HepG2 (cell line): Measurements from ENCODE around the gene STK25. TPM values are rescaled to one million over a fixed set of nuclear protein-coding genes. Genes with fewer than 3 reads are reported as not detected.
A peak's percentile ranks its signal among the peaks of the same experiment; 100 is the strongest.

Source experiments
- AGO2 ChIP-seq: fragments of 200-400 bp; formaldehyde crosslinking; optimal IDR thresholded peaks from 2 replicates; pipeline ENCODE3; 2017; ENCODE audit warnings: mild to moderate bottlenecking, low read depth, low read length, moderate library complexity
- FOXK1 ChIP-seq: sonication (generic); formaldehyde crosslinking; IDR thresholded peaks from 2 replicates; pipeline ENCODE4 v1.4.0; 2020; ENCODE audit warnings: low read depth, missing genetic modification reagents, borderline replicate concordance
- GABPA ChIP-seq, 2 experiments: IDR thresholded peaks; 2 replicates each; pipeline ENCODE4 v1.6.1; 2011 to 2016; ENCODE audit warnings: low read depth in 2 of 2, low read length in 1 of 2, missing biosample characterization in 1 of 2, missing genetic modification characterization in 1 of 2
- HMG20B ChIP-seq: conservative IDR thresholded peaks from 2 replicates; pipeline ENCODE4 v1.6.1; 2016; ENCODE audit warnings: missing genetic modification reagents, missing compliant biosample characterization
- KAT2B ChIP-seq: fragments of 150-350 bp; IDR thresholded peaks from 2 replicates; pipeline ENCODE4 v1.6.1; 2014; ENCODE audit warnings: low read depth, low read length, borderline replicate concordance
- MATR3 ChIP-seq: sonication (generic); formaldehyde crosslinking; IDR thresholded peaks from 2 replicates; pipeline ENCODE4 v1.4.0; 2020; ENCODE audit warnings: missing genetic modification reagents
- MEF2D ChIP-seq: sonication (generic); formaldehyde crosslinking; IDR thresholded peaks from 2 replicates; pipeline ENCODE4 v1.5.1; 2020; ENCODE audit warnings: mild to moderate bottlenecking, missing genetic modification reagents
- MYC ChIP-seq: sonication (generic); formaldehyde crosslinking; IDR thresholded peaks from 2 replicates; pipeline ENCODE4 v1.9.0; 2021; ENCODE audit warnings: missing genetic modification reagents, borderline replicate concordance
- SIN3B ChIP-seq: fragments of 150-350 bp; IDR thresholded peaks from 2 replicates; pipeline ENCODE4 v1.6.1; 2014; ENCODE audit warnings: low read length
- SSRP1 ChIP-seq: IDR thresholded peaks from 2 replicates; pipeline ENCODE4 v1.6.1; 2016; ENCODE audit warnings: control low read depth
- ZNF232 ChIP-seq: sonication (generic); formaldehyde crosslinking; IDR thresholded peaks from 2 replicates; pipeline ENCODE4 v1.4.0; 2020; ENCODE audit warnings: missing genetic modification reagents, borderline replicate concordance
- ZNF557 ChIP-seq: sonication (generic); formaldehyde crosslinking; IDR thresholded peaks from 2 replicates; pipeline ENCODE4 v1.4.0; 2020; ENCODE audit warnings: missing genetic modification reagents
- ZNF589 ChIP-seq: sonication (generic); formaldehyde crosslinking; conservative IDR thresholded peaks from 2 replicates; pipeline ENCODE4 v1.8.0; 2022; ENCODE audit warnings: mild to moderate bottlenecking, moderate library complexity, missing genetic modification reagents
- polyA plus RNA-seq, 8 experiments: library from polyadenylated mRNA; depleted of rRNA in 3 of 8; stranded (reverse) in 7 of 8; unstranded in 1 of 8; fragments of >200 nt; fragmentation: Illumina TruSeq in 4 of 8; extraction: Trizol in 4 of 8; gene quantifications; 2 replicates each; pipeline versions ENCODE4 v1.2.1 to v1.2.3, GENCODE V29; 2011 to 2016; ENCODE audit warnings: low read depth in 4 of 8, missing spikeins in 1 of 8, mixed read lengths in 1 of 8; ENCODE audit not compliant: insufficient read depth in 1 of 8
- total RNA-seq, 5 experiments: library from RNA; depleted of rRNA; stranded (reverse); fragments of >200 nt; fragmentation: Illumina TruSeq; extraction: Trizol; gene quantifications; 2 replicates each; pipeline ENCODE4 v1.2.3, GENCODE V29; 2016; ENCODE audit warnings: low read depth in 1 of 5
- TF ChIP-seq, protein P1 (sequence below): sonication (generic); formaldehyde crosslinking; IDR thresholded peaks from 2 replicates; pipeline ENCODE4 v1.9.0; 2022; ENCODE audit warnings: low read depth, missing genetic modification reagents
- TF ChIP-seq, protein P2 (sequence below): sonication (generic); formaldehyde crosslinking; IDR thresholded peaks from 2 replicates; pipeline ENCODE4 v1.4.0; 2020; ENCODE audit warnings: mild to moderate bottlenecking, missing genetic modification reagents
- TF ChIP-seq, protein P3 (sequence below): sonication (generic); formaldehyde crosslinking; IDR thresholded peaks from 2 replicates; pipeline ENCODE4 v1.4.0; 2020; ENCODE audit warnings: mild to moderate bottlenecking, missing genetic modification reagents, borderline replicate concordance
- TF ChIP-seq, protein P4 (sequence below): sonication (generic); formaldehyde crosslinking; IDR thresholded peaks from 2 replicates; pipeline ENCODE4 v1.5.1; 2020; ENCODE audit warnings: mild to moderate bottlenecking, moderate library complexity, missing genetic modification reagents
- TF ChIP-seq, protein P5 (sequence below): sonication (generic); formaldehyde crosslinking; IDR thresholded peaks from 2 replicates; pipeline ENCODE4 v1.4.0; 2020; ENCODE audit warnings: mild to moderate bottlenecking, missing genetic modification reagents, borderline replicate concordance

The STK25 gene
- total and polyA plus RNA-seq, 2 of the 13 experiments (the other 11 are each of a cell fraction or from before 2014, with no cell fraction given): 177 to 481 TPM

DNA sequence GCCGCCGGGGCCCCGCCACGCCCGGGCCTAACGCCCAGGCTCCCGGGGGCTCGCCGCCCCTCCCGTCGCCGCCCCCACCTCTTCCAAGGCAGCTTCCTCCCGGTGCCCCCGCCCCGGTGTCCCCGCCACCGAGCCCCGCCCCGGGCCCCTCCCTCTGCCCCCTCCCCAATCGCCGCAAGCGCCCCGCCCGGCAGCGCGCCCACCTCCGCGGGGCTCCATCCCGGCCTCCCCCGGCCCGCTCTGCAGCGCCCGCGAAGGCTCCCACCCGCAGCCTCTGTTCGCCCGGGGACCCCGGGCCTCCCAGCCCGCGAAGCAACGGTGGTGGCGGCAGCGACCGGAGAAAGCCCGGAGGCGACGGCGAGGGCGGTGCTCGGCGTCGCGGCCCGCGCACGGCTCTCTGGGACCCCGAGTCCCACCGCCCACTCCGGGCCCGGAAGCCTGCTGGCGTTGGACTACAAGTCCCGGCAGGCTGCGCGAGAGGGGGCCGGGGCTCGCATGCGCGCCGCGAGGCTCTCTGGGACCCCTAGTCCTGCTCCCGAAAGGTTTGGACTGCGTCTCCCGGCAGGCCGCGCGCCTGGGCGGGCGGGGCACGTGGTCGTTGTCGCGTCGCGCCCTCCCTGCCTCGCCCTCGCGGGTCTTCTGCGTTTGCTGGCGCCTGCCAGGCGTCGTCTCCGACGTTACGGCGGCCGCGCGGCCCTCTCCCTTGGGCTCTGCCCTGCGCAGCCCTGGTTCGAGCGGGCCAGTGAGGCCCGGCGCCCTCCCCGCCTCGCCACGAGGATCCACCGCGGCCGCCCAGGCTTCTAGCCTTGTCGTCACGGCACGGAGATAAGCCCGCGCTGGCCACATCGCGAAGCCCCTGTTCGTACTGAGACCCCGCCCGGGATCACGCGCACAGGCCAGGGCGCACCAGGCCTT is at the start of gene STK25 (continued):
- TF ChIP-seq, protein P1, sequence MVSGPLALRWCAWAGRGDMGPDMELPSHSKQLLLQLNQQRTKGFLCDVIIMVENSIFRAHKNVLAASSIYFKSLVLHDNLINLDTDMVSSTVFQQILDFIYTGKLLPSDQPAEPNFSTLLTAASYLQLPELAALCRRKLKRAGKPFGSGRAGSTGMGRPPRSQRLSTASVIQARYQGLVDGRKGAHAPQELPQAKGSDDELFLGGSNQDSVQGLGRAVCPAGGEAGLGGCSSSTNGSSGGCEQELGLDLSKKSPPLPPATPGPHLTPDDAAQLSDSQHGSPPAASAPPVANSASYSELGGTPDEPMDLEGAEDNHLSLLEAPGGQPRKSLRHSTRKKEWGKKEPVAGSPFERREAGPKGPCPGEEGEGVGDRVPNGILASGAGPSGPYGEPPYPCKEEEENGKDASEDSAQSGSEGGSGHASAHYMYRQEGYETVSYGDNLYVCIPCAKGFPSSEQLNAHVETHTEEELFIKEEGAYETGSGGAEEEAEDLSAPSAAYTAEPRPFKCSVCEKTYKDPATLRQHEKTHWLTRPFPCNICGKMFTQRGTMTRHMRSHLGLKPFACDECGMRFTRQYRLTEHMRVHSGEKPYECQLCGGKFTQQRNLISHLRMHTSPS (CRISPR knock-in tag): no peak
- TF ChIP-seq ZNF232 (CRISPR knock-in tag): peak; percentile 97
- TF ChIP-seq AGO2: peak; percentile 65
- TF ChIP-seq MATR3 (CRISPR knock-in tag): no peak
- no peak for TF ChIP-seq MEF2D
- TF ChIP-seq ZNF557 (CRISPR knock-in tag): peak; percentile 95
- TF ChIP-seq, protein P2, sequence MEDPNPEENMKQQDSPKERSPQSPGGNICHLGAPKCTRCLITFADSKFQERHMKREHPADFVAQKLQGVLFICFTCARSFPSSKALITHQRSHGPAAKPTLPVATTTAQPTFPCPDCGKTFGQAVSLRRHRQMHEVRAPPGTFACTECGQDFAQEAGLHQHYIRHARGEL (CRISPR knock-in tag): peak; percentile 98
- TF ChIP-seq, protein P3, sequence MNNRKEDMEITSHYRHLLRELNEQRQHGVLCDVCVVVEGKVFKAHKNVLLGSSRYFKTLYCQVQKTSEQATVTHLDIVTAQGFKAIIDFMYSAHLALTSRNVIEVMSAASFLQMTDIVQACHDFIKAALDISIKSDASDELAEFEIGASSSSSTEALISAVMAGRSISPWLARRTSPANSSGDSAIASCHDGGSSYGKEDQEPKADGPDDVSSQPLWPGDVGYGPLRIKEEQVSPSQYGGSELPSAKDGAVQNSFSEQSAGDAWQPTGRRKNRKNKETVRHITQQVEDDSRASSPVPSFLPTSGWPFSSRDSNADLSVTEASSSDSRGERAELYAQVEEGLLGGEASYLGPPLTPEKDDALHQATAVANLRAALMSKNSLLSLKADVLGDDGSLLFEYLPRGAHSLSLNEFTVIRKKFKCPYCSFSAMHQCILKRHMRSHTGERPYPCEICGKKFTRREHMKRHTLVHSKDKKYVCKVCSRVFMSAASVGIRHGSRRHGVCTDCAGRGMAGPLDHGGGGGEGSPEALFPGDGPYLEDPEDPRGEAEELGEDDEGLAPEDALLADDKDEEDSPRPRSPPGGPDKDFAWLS (CRISPR knock-in tag): peak; percentile 93; the same call in 1 of the 2 replicates
- no peak for TF ChIP-seq SSRP1
- TF ChIP-seq, protein P4, sequence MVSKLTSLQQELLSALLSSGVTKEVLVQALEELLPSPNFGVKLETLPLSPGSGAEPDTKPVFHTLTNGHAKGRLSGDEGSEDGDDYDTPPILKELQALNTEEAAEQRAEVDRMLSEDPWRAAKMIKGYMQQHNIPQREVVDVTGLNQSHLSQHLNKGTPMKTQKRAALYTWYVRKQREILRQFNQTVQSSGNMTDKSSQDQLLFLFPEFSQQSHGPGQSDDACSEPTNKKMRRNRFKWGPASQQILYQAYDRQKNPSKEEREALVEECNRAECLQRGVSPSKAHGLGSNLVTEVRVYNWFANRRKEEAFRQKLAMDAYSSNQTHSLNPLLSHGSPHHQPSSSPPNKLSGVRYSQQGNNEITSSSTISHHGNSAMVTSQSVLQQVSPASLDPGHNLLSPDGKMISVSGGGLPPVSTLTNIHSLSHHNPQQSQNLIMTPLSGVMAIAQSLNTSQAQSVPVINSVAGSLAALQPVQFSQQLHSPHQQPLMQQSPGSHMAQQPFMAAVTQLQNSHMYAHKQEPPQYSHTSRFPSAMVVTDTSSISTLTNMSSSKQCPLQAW (CRISPR knock-in tag): 0 out of 2 replicates have a peak, but pooled peaks have one; percentile 22
- TF ChIP-seq KAT2B: no peak
- peak; percentile 99 for TF ChIP-seq MYC (CRISPR knock-in tag)
- TF ChIP-seq, protein P5, sequence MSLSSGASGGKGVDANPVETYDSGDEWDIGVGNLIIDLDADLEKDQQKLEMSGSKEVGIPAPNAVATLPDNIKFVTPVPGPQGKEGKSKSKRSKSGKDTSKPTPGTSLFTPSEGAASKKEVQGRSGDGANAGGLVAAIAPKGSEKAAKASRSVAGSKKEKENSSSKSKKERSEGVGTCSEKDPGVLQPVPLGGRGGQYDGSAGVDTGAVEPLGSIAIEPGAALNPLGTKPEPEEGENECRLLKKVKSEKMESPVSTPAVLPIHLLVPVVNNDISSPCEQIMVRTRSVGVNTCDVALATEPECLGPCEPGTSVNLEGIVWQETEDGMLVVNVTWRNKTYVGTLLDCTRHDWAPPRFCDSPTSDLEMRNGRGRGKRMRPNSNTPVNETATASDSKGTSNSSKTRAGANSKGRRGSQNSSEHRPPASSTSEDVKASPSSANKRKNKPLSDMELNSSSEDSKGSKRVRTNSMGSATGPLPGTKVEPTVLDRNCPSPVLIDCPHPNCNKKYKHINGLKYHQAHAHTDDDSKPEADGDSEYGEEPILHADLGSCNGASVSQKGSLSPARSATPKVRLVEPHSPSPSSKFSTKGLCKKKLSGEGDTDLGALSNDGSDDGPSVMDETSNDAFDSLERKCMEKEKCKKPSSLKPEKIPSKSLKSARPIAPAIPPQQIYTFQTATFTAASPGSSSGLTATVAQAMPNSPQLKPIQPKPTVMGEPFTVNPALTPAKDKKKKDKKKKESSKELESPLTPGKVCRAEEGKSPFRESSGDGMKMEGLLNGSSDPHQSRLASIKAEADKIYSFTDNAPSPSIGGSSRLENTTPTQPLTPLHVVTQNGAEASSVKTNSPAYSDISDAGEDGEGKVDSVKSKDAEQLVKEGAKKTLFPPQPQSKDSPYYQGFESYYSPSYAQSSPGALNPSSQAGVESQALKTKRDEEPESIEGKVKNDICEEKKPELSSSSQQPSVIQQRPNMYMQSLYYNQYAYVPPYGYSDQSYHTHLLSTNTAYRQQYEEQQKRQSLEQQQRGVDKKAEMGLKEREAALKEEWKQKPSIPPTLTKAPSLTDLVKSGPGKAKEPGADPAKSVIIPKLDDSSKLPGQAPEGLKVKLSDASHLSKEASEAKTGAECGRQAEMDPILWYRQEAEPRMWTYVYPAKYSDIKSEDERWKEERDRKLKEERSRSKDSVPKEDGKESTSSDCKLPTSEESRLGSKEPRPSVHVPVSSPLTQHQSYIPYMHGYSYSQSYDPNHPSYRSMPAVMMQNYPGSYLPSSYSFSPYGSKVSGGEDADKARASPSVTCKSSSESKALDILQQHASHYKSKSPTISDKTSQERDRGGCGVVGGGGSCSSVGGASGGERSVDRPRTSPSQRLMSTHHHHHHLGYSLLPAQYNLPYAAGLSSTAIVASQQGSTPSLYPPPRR: peak; percentile 81
- TF ChIP-seq HMG20B: peak; percentile 69
- TF ChIP-seq GABPA (IDR thresholded peaks at IDR 0.05; ENCODE audit: low read depth, low read length): no peak
- TF ChIP-seq GABPA (CRISPR knock-in tag; IDR thresholded peaks at IDR 0.05; ENCODE audit: low read depth): peak; percentile 80
- no peak for TF ChIP-seq SIN3B
- peak; percentile 99 for TF ChIP-seq ZNF589
- TF ChIP-seq FOXK1 (CRISPR knock-in tag): peak; percentile 85
